Stimulated activated CD8-positive, alpha-beta memory T cell treated with anti-CD3 and anti-CD28 coated beads, Interleukin-4, amount 100 ng/mL, for 1 hour (primary cell): Measurements from ENCODE around the gene TMTC2.

Source experiments
- DNase-seq, 2 donors: peaks; one replicate each; pipeline ENCODE4 v3.0.0-alpha.2; 2020; ENCODE audit warnings: low read depth in 2 of 2, low spot score in 1 of 2

TMTC2 gene

DNA sequence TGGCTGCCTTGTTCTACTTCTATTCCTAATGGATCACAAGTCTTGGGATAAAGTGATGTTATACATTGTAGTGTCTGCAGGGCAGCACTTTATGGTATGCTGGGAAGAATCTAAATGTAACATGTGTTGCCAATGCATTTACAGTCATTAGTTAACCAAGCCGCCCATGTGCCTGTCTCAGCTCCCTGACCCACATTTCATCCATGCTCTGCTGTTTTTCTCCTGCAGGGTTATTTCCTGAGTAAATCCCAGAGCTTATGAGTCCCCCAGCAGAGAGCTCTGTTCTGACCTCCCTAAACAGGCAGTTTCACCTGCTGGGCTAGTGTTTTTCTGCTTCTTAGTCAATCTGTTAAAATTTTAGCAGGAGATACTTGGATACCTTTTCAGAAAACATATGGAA lies 4.4 kb upstream of the TMTC2 start:
- DNase-seq = no peak

DNA sequence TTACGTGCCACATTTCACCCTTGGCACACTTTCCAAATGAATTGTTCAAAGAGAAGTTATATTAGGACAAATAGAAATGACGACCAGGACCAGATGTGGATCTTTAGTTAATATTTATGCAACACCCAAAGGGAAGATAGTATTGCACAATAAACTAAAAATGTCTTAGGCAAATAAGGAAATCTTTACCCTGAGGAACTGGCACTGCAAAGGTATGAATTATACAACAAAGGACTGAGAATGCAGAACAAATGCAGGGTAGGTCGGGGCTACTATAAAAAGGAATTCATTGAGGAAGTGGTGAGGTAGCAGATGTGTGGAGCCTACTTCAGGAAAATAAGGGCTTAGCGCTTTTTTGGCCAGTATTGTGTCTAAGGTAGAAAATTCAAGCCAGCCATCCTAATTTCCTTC lies 3.9 kb upstream of the TMTC2 start:
- no peak for DNase-seq

DNA sequence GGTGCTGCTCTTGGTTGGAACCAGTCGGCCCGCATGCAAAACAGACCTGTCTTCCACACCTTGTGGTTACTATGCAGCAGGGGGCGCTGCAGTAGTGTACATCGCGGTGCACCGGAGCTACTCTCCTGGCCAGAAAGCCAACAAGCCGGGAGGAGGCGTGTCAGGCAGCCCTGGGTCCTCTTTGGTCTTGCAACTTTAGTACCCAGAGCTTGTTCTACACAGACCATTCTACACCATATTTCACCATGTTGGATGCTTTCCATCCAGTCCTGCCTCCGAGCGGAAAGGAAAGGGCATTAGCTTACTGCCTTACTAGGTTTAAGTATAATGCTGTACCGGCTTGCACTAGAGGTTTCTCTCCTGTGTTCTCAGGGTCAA lies 927 bp upstream of the TMTC2 start:
- peak; percentile 74 to 86 for DNase-seq

DNA sequence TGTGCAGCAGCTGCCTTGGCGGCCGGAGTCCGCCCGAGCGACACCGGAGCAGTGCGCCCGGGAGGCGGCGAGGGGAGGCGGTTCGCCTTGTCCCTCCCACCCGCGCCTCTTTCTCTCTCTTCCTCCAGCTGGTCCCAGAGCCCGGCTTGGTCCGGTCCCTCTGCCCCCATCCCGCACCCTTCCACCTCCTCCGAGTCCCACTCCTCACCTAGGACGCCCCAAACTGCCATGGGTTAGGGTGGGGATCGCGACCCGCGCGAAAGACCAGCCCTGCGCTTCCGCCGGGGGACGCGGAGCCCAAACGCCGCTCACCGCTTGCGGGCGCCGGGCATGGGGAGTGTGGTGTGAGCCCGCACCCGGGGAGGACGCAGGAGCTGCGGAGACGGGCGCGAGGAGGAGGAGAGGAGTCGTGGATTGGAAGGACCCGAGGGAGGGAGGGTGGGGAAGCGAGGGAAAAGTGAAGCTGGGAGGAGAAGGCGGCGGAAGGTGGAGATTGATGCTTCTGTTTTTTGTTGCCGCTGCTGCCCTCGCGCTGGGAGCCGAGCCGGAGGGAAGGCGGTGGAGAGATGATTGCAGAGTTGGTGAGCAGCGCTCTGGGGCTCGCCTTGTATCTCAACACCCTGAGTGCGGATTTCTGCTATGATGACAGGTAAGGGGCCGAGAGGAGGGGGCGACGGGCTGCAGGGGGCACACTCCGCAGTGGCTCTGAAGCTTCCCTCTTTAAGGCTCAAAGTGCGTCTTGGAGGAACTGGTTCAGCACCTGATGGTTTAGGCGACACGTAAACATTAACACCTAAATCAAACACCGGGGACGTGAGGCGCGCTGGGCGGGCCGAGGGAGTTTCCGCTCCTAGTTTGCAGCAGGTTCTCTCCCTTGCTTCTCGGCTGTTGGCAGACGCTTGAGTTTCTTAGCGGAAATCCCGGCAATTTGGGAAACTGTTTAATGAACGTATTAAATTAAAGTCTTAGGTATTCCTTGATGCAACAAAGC lies 610 bp downstream of the TMTC2 start:
- DNase-seq = peak; percentile 10 to 27

DNA sequence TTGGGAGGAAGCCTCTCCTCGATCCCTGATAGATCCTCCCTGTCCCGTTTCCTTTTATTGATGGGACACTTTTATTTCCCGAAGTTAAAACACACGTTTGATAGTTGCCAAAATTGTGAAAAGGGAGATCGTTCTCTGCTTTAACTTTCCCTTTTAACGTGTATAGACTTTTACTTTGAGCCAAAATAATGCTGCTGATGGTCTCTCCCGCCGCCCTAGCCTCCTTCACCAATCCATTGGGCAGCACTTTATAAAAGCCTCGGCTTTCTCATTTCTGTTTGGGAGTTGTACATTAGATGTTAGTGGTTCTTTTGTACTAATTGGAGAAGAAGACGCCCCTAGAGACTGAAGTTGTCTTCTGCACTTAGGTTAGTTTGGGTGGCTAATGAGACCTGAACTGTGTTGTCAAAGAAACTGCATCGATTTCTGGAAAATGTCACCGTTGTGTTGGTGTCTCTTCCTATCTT lies 1.4 kb downstream of the TMTC2 start:
- no peak for DNase-seq

DNA sequence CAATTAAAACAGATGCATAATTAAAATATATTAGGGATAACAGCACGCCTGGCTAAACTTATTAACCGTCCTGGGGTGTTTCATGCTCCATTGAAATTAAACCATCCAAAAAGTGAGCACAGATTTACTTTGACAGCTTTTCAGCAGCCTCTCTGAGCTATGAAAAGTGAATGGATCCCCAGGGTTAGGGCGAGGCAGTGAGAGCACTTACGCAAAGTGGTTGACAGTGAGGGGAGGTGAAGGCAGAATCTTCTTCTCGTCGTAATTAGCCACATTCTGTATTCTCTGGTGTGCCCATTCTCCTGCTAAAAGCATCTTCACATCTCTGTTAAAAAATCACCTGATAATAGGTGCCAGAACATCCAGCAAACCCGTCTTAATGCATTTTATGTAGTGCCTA lies 1.9 kb downstream of the TMTC2 start:
- no peak for DNase-seq

DNA sequence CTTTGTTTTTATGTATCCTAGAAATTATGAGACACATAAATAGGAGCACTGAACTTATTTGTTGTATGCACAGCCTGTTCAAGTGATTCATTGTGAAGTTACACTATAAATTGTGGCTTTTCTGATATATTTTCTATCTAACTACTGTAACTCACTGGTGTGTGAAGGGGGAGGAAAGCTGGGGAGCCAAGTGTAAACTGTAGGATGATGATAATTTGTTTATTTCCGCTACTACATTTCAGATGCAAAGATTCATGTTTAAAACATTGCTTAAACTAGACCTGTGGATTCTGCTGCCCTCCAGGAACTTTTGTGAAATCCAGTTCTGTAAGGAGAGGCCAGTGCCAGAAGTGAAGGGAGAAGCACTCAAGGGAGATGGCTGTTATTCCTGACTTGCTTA lies 3.3 kb downstream of the TMTC2 start:
- DNase-seq = no peak

DNA sequence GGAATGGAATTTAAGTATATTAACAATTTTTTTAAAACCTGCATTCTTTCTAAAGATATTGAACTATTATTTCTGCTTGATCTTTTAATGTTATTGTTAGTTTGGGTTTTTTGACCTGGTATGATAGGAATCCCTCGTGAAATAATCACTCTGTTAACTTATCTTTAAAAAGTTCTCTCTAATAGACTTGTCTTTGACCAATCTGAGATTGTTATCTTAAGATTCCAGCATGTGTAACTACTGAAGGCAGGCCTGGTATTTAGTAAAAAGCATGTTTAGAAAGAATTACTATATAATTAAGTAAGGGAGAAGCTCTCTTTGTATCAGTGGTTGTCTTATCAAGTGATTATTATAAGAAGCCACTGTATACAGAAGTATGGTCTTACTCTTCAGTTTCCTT lies 4.8 kb downstream of the TMTC2 start:
- no peak for DNase-seq

DNA sequence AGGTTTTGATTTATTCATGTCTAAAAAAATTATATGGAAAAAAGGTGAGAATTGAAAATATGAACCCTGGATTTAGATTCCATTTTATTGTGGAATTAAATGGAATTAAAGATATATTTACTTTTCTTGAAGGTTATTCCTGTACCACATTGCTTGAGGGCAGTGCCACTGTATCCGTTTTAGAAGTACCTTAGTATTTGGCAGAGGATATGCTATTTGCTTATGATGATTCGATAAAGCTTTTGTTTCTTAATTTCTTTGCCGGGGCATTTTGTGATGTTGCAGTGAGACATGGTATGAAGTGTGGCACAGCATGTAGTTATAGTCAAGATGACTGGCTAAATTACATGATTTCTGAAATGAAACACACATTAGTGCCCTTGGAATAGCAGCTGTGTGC lies 7.6 kb downstream of the TMTC2 start:
- no peak for DNase-seq

DNA sequence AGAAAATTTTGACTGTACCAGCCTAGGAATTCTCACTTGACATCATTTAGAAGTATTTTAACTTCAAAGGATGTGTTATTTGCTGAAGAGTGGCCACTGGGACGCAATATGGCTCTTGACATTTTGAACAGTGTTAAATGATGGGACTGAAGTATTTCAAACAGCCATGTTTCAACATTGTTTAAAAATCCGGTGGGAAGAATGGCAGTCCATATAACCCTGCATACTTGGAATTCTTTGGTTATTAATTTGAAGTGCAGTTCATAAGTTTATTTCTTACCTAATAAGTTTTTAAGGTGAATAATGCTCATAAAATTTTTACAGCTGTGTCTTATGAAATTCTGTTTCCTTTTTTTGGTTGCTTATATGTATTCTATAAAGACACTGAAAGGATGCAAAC lies 8.3 kb downstream of the TMTC2 start:
- no peak for DNase-seq

DNA sequence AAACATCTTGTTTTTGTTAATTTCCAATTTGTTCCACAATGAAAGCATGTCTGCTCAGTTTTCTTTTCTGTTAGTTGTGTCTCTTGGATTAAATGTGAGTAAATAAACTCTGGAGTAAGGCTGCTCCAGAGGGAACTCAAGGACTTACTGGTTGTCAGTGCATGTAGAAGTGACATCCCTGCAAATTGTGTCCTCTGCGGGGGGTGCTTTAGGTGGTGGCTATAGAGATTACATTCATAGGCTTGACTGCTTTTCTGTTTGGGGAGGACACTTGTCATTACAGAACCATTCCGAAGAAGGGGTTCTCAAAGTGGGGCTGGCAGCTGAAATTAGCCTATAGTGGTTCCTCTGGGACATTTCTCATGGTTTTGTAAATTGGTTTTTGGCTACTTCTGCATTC lies 8.8 kb downstream of the TMTC2 start:
- no peak for DNase-seq

DNA sequence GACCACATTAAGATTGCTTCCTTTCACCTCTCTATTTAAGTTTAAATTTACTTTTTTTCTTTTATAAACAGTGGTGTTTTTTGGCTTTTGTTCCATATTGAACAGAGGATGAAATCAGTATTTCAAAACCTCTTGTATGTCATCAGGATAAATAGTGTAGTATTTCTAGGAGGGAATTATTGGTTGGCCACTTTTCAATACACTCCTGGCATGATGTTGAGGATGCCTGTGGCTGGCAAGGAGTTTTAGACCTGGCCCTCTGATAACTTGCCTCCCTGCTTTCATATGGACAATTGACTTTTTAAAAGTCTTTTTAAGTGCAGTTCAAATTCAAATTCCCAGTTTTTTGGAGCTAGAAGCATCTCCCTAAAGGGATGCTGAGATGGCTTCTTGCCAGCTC lies 9.8 kb downstream of the TMTC2 start:
- DNase-seq = no peak

DNA sequence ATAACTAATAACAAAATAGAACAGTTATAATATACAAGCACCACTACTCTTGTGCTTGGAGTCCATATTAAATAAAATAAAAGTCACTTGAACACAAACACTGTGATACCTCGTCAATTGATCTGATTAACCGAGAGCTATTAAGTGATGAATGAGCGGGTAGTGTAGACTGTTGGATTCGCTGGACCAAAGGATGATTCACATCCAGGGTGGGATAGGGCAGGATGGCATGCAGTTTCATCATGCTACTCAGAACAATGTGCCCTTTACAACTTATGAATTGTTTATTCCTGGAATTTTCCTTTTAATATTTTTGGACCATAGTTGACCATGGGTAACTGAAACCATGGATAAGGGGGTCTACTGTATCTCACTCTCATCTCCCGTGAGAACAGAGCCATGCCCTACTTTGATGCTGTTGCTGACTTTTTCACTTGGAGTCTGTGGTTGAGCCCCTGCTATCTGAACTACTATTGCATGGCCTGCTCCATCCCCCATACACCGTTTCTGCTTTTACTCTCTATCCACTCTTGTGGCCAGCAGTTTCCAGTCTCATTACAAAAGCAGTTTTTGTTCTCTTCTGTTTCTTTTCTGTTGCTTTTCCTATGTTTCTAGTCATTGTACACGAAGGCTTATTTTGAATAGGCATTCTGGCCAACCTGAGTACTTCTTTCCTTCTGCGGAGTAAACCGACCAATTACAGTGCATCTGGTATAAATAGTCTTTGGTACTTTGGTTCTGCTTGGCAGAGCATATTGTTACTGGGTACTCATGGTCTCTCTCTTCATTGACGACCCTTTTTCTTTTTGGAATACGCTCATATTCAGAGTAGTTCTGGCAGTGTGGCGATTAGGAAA lies 12.2 kb downstream of the TMTC2 start:
- no peak for DNase-seq

DNA sequence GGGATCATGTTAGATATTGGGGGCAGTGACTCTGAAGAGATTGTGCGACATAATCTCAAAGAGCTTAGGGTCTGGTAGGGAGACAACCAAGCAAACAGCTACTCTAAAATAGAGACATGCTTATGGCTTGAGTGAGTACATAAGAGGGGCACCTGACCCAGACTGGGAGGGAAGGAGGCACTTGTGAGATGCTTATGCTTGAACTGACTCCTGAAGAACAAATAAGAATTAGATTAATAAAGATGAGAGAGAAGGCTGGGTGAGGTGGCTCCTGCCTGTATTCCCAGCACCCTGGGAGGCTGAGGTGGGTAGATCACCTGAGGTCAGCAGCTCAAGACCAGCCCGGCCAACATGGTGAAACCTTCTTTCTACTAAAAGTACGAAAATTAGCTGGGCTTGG lies 19.1 kb downstream of the TMTC2 start:
- no peak for DNase-seq

DNA sequence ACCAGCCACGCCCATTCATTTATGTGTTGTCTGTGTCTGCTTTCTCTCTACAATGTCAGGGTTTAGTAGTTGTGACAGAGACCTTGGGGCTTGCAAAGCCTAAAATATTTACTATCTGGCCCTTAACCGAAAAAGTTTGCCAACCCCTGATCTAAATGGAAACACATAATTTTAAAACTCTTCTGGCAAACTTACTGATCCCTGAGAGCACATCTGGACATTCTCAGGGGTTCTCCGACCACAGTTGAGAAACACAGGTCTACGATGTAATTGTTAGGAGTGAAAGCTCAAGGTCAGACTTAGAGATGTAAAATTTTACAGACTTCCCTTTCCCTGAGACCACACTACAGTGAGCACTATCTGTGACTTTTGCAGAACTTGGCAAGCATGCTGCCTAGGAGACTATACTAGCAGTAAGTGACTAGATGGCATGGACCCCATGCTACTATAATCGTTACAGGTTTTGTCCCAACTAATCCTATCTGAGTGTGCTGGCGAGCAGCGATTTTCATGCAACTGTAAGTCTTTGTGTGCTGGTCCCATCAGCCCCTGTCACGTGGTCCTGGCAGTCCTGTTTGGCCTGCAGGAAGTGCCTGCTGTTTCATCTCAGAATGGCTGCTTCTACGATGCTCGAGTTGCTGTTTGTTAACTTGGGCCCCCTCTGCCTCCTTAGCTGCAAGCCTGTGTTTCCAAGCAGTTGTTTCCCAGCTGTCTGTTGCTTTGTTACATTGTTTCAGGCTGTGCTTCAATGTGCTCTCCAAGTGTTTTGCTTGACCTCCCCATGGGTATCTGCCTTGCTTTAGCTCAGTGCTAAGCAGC lies 21.6 kb downstream of the TMTC2 start:
- DNase-seq = no peak

DNA sequence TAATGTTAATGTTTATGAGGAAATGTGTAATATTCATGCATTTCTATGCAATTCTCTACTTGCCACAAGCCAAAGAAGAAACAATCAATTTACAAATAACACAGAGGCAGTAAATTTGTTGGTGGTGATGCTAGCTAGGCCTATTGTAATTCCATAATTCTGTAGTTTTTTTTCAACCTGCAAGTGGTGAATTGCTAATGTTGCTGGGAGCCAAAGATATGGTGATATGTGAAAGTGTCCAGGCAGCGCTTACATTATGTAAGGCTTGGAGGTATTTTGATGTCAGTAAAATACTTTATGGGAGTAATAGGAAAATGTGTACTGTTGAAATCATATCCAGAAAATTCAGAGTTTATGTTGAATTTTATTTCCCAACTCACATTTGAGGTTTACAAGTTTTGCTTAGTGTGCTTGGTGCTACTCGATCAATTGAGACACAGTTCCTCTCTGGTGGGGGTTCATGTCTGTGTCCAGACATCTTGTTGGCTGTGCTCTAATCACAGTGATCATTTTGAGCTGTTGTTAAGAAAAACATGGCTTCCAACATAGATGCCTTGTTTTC lies 23.2 kb downstream of the TMTC2 start:
- no peak for DNase-seq

DNA sequence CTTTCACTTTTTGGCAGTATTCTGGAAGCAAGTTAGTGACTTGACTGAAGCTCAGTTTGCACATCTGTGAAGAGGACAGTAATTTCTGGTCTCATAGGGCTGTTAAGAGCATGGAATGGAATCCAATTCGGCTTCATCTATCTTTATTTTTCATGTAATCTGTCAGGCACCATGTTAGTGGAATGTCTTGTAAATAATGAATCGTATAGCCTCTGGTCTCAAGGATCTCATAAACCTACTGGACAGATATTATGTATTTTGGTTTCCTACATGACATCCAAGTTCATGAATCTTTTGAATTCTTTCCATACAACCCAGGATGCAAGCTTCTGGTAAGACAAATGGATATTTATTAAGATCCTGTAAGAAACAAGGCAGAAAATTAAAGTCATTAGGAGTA lies 24.0 kb downstream of the TMTC2 start:
- DNase-seq = no peak

DNA sequence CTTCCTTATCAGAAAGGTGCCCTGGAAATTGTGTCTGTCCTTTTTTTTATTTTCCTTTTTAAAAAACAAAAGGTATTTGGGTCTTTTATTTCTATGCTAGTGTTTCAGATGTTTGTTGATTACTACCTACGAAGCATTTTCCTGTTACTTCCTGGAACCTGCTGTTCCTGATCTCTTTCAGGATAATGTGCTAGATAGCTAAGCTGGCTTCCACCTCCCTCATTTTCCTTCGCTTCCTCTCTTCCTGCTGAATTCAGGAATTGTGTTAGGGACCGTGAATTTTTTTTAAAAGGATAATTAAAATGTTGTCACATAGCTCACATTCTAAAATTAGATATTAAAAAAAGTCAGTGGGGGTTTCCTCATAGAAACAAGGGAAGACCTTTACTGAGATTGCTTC lies 27.7 kb downstream of the TMTC2 start:
- DNase-seq = no peak

DNA sequence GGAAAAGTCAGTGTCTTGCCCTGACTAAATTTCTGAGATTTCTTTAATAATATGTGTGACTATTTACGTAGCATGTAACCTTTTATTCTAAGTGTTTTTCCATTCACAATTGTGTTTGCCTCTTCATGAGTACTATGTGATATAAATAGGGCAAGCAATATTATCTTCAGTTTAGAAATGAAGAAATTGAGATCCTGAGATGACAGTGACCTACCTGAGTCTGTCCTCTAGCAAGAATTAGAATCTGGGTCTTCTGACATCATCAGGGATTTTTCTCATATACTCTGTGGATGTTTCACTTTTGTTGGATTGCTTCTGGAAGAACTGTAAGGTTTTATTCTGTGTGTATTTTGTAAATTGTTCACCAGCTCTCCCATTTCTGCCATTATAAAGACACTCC lies 35.0 kb downstream of the TMTC2 start:
- no peak for DNase-seq

DNA sequence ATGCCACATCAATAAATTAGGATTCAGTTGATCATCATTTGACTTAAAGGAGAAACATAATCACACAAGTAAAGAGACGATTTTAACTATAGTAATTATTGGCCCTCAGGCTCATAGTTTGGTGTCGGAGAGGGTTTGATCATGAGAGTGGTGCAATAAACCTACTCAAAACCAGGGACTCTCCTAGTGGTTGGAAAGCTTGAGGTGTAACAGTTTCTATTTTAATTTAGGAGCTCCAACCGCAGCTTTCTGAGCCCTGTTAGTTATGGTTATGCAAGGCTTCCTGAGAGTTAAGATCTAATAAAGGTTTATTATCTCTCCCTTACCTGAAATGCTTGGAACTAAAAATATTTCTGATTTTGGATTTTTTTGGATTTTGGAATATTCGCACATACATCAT lies 36.4 kb downstream of the TMTC2 start:
- no peak for DNase-seq

DNA sequence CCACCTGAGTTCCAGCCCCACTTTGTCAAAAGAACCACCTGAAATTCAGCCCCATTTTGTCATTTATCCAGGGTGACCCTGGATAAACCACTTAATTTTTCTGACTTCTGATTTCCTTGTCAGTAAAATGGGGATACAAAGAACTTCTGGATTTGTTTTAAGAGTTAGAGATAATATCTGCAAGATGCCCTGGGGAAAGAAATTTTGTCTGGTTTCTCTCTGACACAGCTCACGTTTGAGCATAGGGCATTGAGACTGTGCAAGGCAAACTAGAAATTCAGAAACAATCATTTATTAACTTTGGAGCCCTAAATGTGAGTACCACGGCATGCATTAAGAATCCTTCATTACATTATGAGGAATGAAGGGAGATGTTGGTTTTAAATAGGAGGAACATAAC lies 37.2 kb downstream of the TMTC2 start:
- DNase-seq = no peak
